ENCODE results near the gene NIM1K. TPM values are rescaled to one million over a fixed set of nuclear protein-coding genes. Genes with fewer than 3 reads are reported as not detected.

Gene NIM1K
- total and polyA plus RNA-seq, 2 of the 13 experiments (the other 11 are each of a cell fraction or from before 2014, with no cell fraction given) = 0.04 TPM; not detected in 1

GRCh38 chr5:43191740-43192557, at the start of gene NIM1K (continued):
- TF ChIP-seq ZNF552 (CRISPR knock-in tag; IDR thresholded peaks at IDR 0.05; ENCODE audit: borderline replicate concordance) = no peak
- no peak for TF ChIP-seq BCL3 (CRISPR knock-in tag; IDR thresholded peaks at IDR 0.05)
- TF ChIP-seq CTCF (CRISPR knock-in tag; IDR thresholded peaks at IDR 0.05) = no peak
- TF ChIP-seq ZNF615 (CRISPR knock-in tag; IDR thresholded peaks at IDR 0.05; ENCODE audit: borderline replicate concordance) = no peak
- TF ChIP-seq DRAP1 (CRISPR knock-in tag; IDR thresholded peaks at IDR 0.05) = no peak
- no peak for TF ChIP-seq CSRNP1 (CRISPR knock-in tag; IDR thresholded peaks at IDR 0.05)
- TF ChIP-seq ZNF83 (CRISPR knock-in tag; IDR thresholded peaks at IDR 0.05; ENCODE audit: borderline replicate concordance) = no peak
- no peak for TF ChIP-seq HNRNPUL1 (IDR thresholded peaks at IDR 0.05; ENCODE audit: low read depth, low read length)
- no peak for TF ChIP-seq ZNF296 (CRISPR knock-in tag; conservative IDR thresholded peaks at IDR 0.05)
- TF ChIP-seq FOXJ3 (CRISPR knock-in tag; IDR thresholded peaks at IDR 0.05; ENCODE audit: borderline replicate concordance) = no peak
- no peak for TF ChIP-seq NFE2 (CRISPR knock-in tag; IDR thresholded peaks at IDR 0.05)
- peak; percentile 34; the same call in 1 of the 2 replicates for TF ChIP-seq PATZ1 (CRISPR knock-in tag; IDR thresholded peaks at IDR 0.05)
- TF ChIP-seq POLR2G (IDR thresholded peaks at IDR 0.05; ENCODE audit: low read depth, low read length) = no peak
- no peak for TF ChIP-seq ISL2 (CRISPR knock-in tag; IDR thresholded peaks at IDR 0.05)
- TF ChIP-seq GATAD1 (CRISPR knock-in tag; IDR thresholded peaks at IDR 0.05) = no peak
- TF ChIP-seq PITX1 (CRISPR knock-in tag; IDR thresholded peaks at IDR 0.05) = peak; percentile 60; the same call in 1 of the 2 replicates
- TF ChIP-seq PREB (CRISPR knock-in tag; IDR thresholded peaks at IDR 0.05) = no peak
- TF ChIP-seq ZNF232 (CRISPR knock-in tag; IDR thresholded peaks at IDR 0.05; ENCODE audit: borderline replicate concordance) = no peak
- TF ChIP-seq XRCC5 (optimal IDR thresholded peaks at IDR 0.05; ENCODE audit: low read length) = peak; percentile 5
- no peak for TF ChIP-seq EHMT2 (IDR thresholded peaks at IDR 0.05; ENCODE audit: borderline replicate concordance, low read depth, low read length)
- TF ChIP-seq DMAP1 (CRISPR knock-in tag; IDR thresholded peaks at IDR 0.05) = no peak
